Measurements from ENCODE around the gene CD74.
A peak's percentile ranks its signal among the peaks of the same experiment; 100 is the strongest.

The CD74 gene

GRCh38 chr5:150361301-150361700, 51.4 kb downstream of the CD74 start:
- no peak for DNase-seq (ENCODE audit: low read depth in 2 of 2)

- DNase-seq (ENCODE audit: low read depth in 2 of 2): no peak
These were observed 54.2 kb downstream of the CD74 start for GRCh38 chr5:150358261-150359095.

- peak; percentile 94 to 95 for DNase-seq (ENCODE audit: low read depth in 2 of 2)
These were observed 55.1 kb downstream of the CD74 start, which contains the start of gene TCOF1 for GRCh38 chr5:150357326-150358260. TCOF1 (plus strand) TSS chr5:150357697; CDS start chr5:150357747, 50 bp downstream.

- no peak for DNase-seq (ENCODE audit: low read depth in 2 of 2)
These were observed 56.0 kb downstream of the CD74 start for GRCh38 chr5:150356575-150357294.

GRCh38 chr5:150355791-150356190, 56.9 kb downstream of the CD74 start:
- no peak for DNase-seq (ENCODE audit: low read depth in 2 of 2)

GRCh38 chr5:150353032-150353675, 59.6 kb downstream of the CD74 start:
- no peak for DNase-seq (ENCODE audit: low read depth in 2 of 2)

- no peak for DNase-seq (ENCODE audit: low read depth in 2 of 2)
These were observed 60.3 kb downstream of the CD74 start for GRCh38 chr5:150352244-150353031.

Data from stimulated activated CD8-positive, alpha-beta memory T cell treated with anti-CD3 and anti-CD28 coated beads, Interleukin-7, amount 100 ng/mL, for 1 hour (primary cell).